Transverse colon (tissue), 4 donors: Measurements from ENCODE around the gene C1orf167. TPM values are rescaled to one million over a fixed set of nuclear protein-coding genes. Genes with fewer than 3 reads are reported as not detected.

Experiments
- DNase-seq: peaks from one replicate; pipeline ENCODE4 v3.0.0-alpha.2; 2019
- H3K27ac ChIP-seq, 4 donors: fragments of 200-600 bp; sonication (generic); 2 replicates each; pipeline ENCODE4 v1.5.1; 2016 to 2018; ENCODE audit warnings: inconsistent platforms in 4 of 4
- H3K27me3 ChIP-seq: fragments of 200-600 bp; sonication (generic); 2 replicates; pipeline ENCODE4 v1.5.1; 2017; ENCODE audit warnings: inconsistent platforms
- H3K36me3 ChIP-seq, 4 donors: fragments of 200-600 bp; sonication (generic); 2 replicates each; pipeline ENCODE4 v1.5.1; 2017 to 2019; ENCODE audit warnings: inconsistent platforms in 4 of 4
- H3K4me1 ChIP-seq, 4 donors: fragments of 200-600 bp; sonication (generic); 2 replicates each; pipeline ENCODE4 v1.5.1; 2017 to 2020; ENCODE audit warnings: inconsistent platforms in 4 of 4
- H3K4me3 ChIP-seq, 4 donors: fragments of 200-600 bp; sonication (generic); 1 replicate in 1 of 4; 2 replicates in 3 of 4; pipeline versions ENCODE4 v1.5.1 to v1.6.1; 2017 to 2019; ENCODE audit warnings: inconsistent platforms in 4 of 4
- H3K9me3 ChIP-seq, 2 donors: fragments of 200-600 bp; sonication (generic); 2 replicates each; pipeline ENCODE4 v1.5.1; 2017 to 2019; ENCODE audit warnings: inconsistent platforms in 2 of 2
- CTCF ChIP-seq, 5 experiments: fragments of 200-600 bp in 3 of 5; fragments of 450-650 bp in 2 of 5; sonication (generic) in 3 of 5; IDR thresholded peaks; 1 replicate in 2 of 5; 2 replicates in 3 of 5; pipeline ENCODE4 v1.5.1; 2016 to 2017; ENCODE audit warnings: antibody characterized with exemption in 5 of 5, inconsistent platforms in 3 of 5, mild to moderate bottlenecking in 2 of 5, moderate library complexity in 1 of 5
- EP300 ChIP-seq: sonication (generic); formaldehyde crosslinking; IDR thresholded peaks from one replicate; pipeline ENCODE4 v1.6.1; 2017; ENCODE audit warnings: antibody characterized with exemption, low read depth
- POLR2A ChIP-seq: fragments of 450-650 bp; IDR thresholded peaks from one replicate; pipeline ENCODE4 v1.6.1; 2016; ENCODE audit warnings: antibody characterized with exemption, mild to moderate bottlenecking, moderate library complexity
- POLR2AphosphoS5 ChIP-seq, 3 donors: sonication (generic); formaldehyde crosslinking; IDR thresholded peaks; one replicate each; pipeline ENCODE4 v1.6.1; 2016; ENCODE audit warnings: antibody characterized with exemption in 3 of 3
- WGBS, 2 donors: methylation state at CpG; one replicate each; pipeline ENCODE4 v1.1.5; 2018; ENCODE audit warnings: low coverage in 1 of 2; 5-methylcytosine and 5-hydroxymethylcytosine counted together
- in situ Hi-C, 4 donors: fragments of 200-750 bp; cut with MboI; loops; one replicate each; pipeline versions ENCODE4 v1.15.0 to v1.15.1; 2017; ENCODE audit warnings: low sequenced_read_pairs in 3 of 4, low pct_ligation_motif_present in 1 of 4, low pct_unique_long_range_greater_than_20kb in 1 of 4
- intact Hi-C: fragments of 100-400 bp; cut with DNase I; formaldehyde crosslinking; loops from one replicate; pipeline ENCODE4 v1.15.1; 2023; ENCODE audit warnings: low total_unique reads
- total RNA-seq, 4 donors: library from RNA; depleted of rRNA; stranded (reverse); fragments of >200 nt; gene quantifications; one replicate each; pipeline ENCODE4 v1.1.0, GENCODE V29; 2016

The C1orf167 gene
- total RNA-seq, 4 donors from 2014 or later = 0.48 TPM; not detected in 3

DNA sequence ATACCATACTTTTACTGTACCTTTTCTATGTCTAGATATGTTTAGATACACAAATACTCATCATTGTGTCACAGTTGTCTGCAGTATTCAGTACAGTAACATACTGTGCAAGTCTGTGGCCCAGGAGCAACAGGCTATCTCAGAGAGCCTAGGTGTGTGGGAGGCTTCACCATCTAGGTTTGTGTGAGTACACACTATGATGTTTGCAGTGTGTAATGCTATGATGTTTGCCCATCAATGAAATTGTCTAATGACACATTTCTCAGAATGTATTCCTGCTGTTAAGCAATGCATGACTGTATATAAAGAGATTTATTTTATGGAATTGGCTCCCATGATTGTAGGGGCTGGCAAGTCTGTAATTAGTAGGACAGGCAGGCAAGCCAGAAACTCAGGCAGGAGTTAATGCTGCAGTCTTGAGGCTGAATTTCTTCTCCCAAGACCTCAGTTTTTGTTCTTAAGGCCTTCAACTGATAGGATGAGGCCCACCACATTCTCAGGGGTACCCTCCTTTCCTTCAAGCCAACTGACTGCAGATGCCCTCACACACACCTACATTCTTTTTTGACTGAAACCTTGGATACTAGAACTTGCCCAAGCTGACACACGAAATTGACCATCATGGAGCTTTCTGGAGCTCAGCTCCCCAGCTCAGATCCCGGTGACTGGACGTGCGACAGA, 33.7 kb upstream of the C1orf167 start:
- Histone ChIP-seq H3K4me3 (no peak overlapping the region), H3K27ac (no peak overlapping the region), H3K4me1 (peaks cover 10 to 34% (median 23%) of the 10 kb centered on the region in 4 donors), H3K36me3 (no peaks in the 10 kb centered on the region), H3K27me3 (no peaks in the 10 kb centered on the region), H3K9me3 (no peaks in the 10 kb centered on the region)
- DNase-seq = no peak
- in situ Hi-C loops (no loop called here), intact Hi-C loops (no loop called here)
- TF ChIP-seq EP300 (no peak), CTCF (IDR thresholded peaks at IDR 0.05) (no peak), POLR2A (no peak), POLR2AphosphoS5 (IDR thresholded peaks at IDR 0.05) (no peak)
- 98% methylated on average over 4 of the region's 4 CpGs; no CpG with 5 or more reads in 1 of the 2 donors for WGBS, 2 donors

DNA sequence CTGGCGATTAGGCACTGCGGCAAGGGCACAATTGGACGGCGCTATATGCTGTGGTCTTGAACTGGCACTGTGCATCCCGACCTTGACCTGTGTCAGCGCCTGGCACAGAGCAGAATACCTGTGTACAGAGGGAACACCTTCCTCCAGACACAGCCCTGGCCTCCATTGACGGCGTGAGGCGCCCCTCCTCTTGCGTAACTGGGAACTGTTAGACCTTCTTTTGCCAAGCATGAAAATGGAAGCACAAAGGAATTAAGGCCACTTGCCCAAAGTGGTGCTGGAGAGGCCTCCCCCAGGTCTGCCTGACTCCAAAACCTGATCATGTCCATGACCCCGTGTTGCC, 32.9 kb upstream of the C1orf167 start:
- Histone ChIP-seq H3K4me3 (no peak overlapping the region), H3K9me3 (no peaks in the 10 kb centered on the region), H3K27me3 (no peaks in the 10 kb centered on the region), H3K36me3 (no peaks in the 10 kb centered on the region), H3K4me1 (peaks cover 10 to 34% (median 23%) of the 10 kb centered on the region in 4 donors), H3K27ac (peak overlapping the region in 2 of 4 donors; percentile 63 to 89)
- in situ Hi-C loops (no loop called here), intact Hi-C loops (no loop called here)
- DNase-seq = no peak
- WGBS, 2 donors = 86% methylated on average over 10 of the region's 11 CpGs; no CpG with 5 or more reads in 1 of the 2 donors
- no peak for TF ChIP-seq EP300
- TF ChIP-seq POLR2A = no peak
- no peak for TF ChIP-seq POLR2AphosphoS5 (IDR thresholded peaks at IDR 0.05)
- TF ChIP-seq CTCF (IDR thresholded peaks at IDR 0.05) = no peak

DNA sequence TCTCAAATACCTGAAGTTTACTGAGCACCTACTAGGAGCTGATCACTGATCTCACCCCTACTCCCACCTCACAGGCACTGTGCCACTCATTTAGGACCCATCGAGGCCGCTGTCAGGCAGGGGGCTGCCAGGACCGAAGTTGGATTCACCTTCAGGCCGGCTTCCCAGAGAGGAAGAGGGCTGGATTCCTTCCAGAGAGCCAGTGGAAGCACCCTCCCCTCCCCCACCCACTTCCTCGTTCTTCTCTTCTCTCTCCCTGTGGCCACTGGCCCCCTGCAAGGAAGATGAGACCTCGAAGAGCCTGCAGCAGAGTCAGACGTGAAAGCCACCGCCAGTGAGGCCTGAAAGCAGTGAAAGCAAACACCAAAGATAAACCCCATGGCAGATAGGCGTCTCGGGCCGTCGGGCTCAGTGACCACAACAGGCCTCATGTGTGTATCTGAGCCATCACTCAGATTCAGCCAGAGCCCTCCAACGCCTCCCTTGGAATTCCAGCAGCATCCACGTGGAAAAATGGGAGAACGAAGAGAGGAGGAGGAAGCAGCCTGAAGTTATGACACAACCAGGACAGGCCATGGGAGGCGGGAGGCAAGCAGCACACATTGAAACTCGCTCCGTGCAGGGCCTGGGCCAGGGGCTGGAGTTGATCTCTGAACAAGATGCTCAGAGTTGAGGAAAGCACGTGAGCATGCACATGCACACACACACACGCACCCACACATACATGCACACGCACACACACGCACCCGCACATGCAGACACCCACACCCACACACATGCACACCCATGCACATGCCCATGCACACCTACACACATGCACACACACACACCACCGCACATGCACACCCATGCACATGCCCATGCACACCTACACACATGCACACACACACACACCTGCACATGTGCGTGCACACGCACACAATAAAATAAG, 32.2 kb upstream of the C1orf167 start:
- H3K36me3 ChIP-seq = no peaks in the 10 kb centered on the region
- intact Hi-C loops = loop anchor here (10.0 kb wide), 1 partner anchor 75 kb away; the partner anchor contains the start of genes CLCN6 and MTHFR
- no peak overlapping the region for H3K4me3 ChIP-seq
- in situ Hi-C loops = no loop called here
- 40 to 74% methylated on average over 1 to 26 of the region's 26 CpGs for WGBS, 2 donors
- TF ChIP-seq EP300 (no peak), CTCF (IDR thresholded peaks at IDR 0.05) (no peak), POLR2A (no peak), POLR2AphosphoS5 (IDR thresholded peaks at IDR 0.05) (no peak)
- no peaks in the 10 kb centered on the region for H3K27me3 ChIP-seq
- peaks cover 10 to 34% (median 23%) of the 10 kb centered on the region in 4 donors for H3K4me1 ChIP-seq
- H3K27ac ChIP-seq = peak overlapping the region; percentile 63 to 89 (median 74)
- H3K9me3 ChIP-seq = no peaks in the 10 kb centered on the region
- DNase-seq = no peak

- WGBS, 2 donors = 35% methylated on average over 5 of the region's 5 CpGs; no CpG with 5 or more reads in 1 of the 2 donors
- intact Hi-C loops = loop anchor here (10.0 kb wide), 1 partner anchor 74 kb away; the partner anchor contains the start of genes CLCN6 and MTHFR
These were observed 31.5 kb upstream of the C1orf167 start for GRCh38 chr1:11730429-11730891.

More at GRCh38 chr1:11730429-11730891, 31.5 kb upstream of the C1orf167 start:
- H3K27me3 ChIP-seq = no peaks in the 10 kb centered on the region
- TF ChIP-seq POLR2AphosphoS5 (IDR thresholded peaks at IDR 0.05) = peak; percentile 20 to 51 (median 40)
- TF ChIP-seq POLR2A = no peak
- H3K9me3 ChIP-seq = no peaks in the 10 kb centered on the region
- no peaks in the 10 kb centered on the region for H3K36me3 ChIP-seq
- in situ Hi-C loops = no loop called here
- H3K4me3 ChIP-seq = no peak overlapping the region
- DNase-seq = peak; percentile 51
- H3K4me1 ChIP-seq = peaks cover 10 to 38% (median 25%) of the 10 kb centered on the region in 4 donors
- peak overlapping the region; percentile 63 to 89 (median 74) for H3K27ac ChIP-seq
